ENCODE results near the gene VAPA. TPM values are rescaled to one million over a fixed set of nuclear protein-coding genes. Genes with fewer than 3 reads are reported as not detected.
A peak's percentile ranks its signal among the peaks of the same experiment; 100 is the strongest.

VAPA gene
- total and polyA plus RNA-seq, 2 of the 4 experiments (the other 2 are of a cell fraction), result 199 to 206 TPM

GRCh38 chr18:9871244-9871746 lies 42.5 kb upstream of the VAPA start:
- H2AFZ ChIP-seq (replicated peaks; ENCODE audit: low read length, poor library complexity), result no peak overlapping the region
- CTCF ChIA-PET, result no interaction called here
- no TSS peak for BruUV-seq (replicated peaks)

More at GRCh38 chr18:9871244-9871746, 42.5 kb upstream of the VAPA start:
- no peak for ATAC-seq (ENCODE audit: low read depth)
- intact Hi-C loops (cut with micrococcal nuclease) (loop anchor here (10.0 kb wide), 1 partner anchor 64 kb away; no protein-coding TSS in a partner anchor), dilution Hi-C loops (cut with HindIII; ENCODE audit: low sequenced_read_pairs, unreplicated experiment) (no loop called here), in situ Hi-C loops (cut with MboI; ENCODE audit: low sequenced_read_pairs) (no loop called here)
- Histone ChIP-seq H3K4me3 (ENCODE audit: insufficient read depth, low read depth, low read length) (no peak overlapping the region), H2BK20ac (ENCODE audit: low read depth, low read length) (no peak overlapping the region), H3K4ac (ENCODE audit: low read depth, low read length) (peak overlapping the region; percentile 31; the same call in 1 of the 2 replicates), H3K9ac (ENCODE audit: low read depth, low read length) (no peak overlapping the region), H4K91ac (ENCODE audit: insufficient read depth, low read depth, low read length) (peak overlapping the region; percentile 11), H4K8ac (ENCODE audit: low read depth in 2 of 2, low read length in 2 of 2) (peak overlapping the region in 1 of 2 experiments; percentile 50; a peak in 2 of 4 replicates), H2AK5ac (ENCODE audit: low read depth, low read length) (no peak overlapping the region; the same call in 1 of the 2 replicates), H3K18ac (ENCODE audit: low read depth, low read length) (no peak overlapping the region), H2AK9ac (replicated peaks; ENCODE audit: low read depth, low read length, poor library complexity) (no peak overlapping the region), H3K9me3 (ENCODE audit: control insufficient read depth, insufficient read depth, low read length) (peaks cover 5% of the 10 kb centered on the region; the same call in 1 of the 2 replicates), H4K20me1 (ENCODE audit: insufficient read depth, low read length) (no peaks in the 10 kb centered on the region), H3K27ac (ENCODE audit: insufficient read depth, low read length) (no peak overlapping the region), H3K27me3 (ENCODE audit: control insufficient read depth, insufficient read depth, low read length) (no peaks in the 10 kb centered on the region), H3K14ac (replicated peaks; ENCODE audit: low read depth, low read length) (no peak overlapping the region), H3K23ac (ENCODE audit: low read depth, low read length) (no peak overlapping the region), H3K79me1 (ENCODE audit: low read depth in 1 of 2, low read length in 2 of 2) (no peaks in the 10 kb centered on the region), H2BK15ac (ENCODE audit: low read depth, low read length) (peak overlapping the region; percentile 28; the same call in 1 of the 3 replicates), H3K4me1 (ENCODE audit: control insufficient read depth, insufficient read depth, low read length) (peaks cover 16% of the 10 kb centered on the region), H2BK5ac (ENCODE audit: low read depth, low read length, poor library complexity, severe bottlenecking) (no peak overlapping the region), H3K56ac (ENCODE audit: extremely low read depth, insufficient read depth, low read length) (no peak overlapping the region), H2BK120ac (ENCODE audit: low read depth, low read length) (no peak overlapping the region), H3K9me1 (ENCODE audit: insufficient read depth, low read length) (peaks cover 10% of the 10 kb centered on the region), H3K4me2 (ENCODE audit: low read depth, low read length) (no peak overlapping the region), H3K36me3 (ENCODE audit: control insufficient read depth, insufficient read depth, low read length) (no peaks in the 10 kb centered on the region), H4K5ac (ENCODE audit: low read depth, low read length) (no peak overlapping the region)
- WGBS, 2 experiments (ENCODE audit: extremely low coverage in 2 of 2, insufficient read length in 1 of 2), result no CpG with 5 or more reads among the region's 6 CpGs
- TF ChIP-seq RFX5 (IDR thresholded peaks at IDR 0.05; ENCODE audit: low read depth, low read length), result no peak
- TF ChIP-seq RCOR1 (IDR thresholded peaks at IDR 0.05; ENCODE audit: insufficient replicate concordance, low read length), result no peak
- no peak for TF ChIP-seq RAD21 (IDR thresholded peaks at IDR 0.05; ENCODE audit: low read length)
- no peak for TF ChIP-seq MXI1 (IDR thresholded peaks at IDR 0.05; ENCODE audit: borderline replicate concordance, low read depth, low read length)
- no peak for TF ChIP-seq SMC3 (IDR thresholded peaks at IDR 0.05; ENCODE audit: low read depth, low read length)
- TF ChIP-seq CEBPB (IDR thresholded peaks at IDR 0.05; ENCODE audit: low read depth, low read length), result no peak
- no peak for TF ChIP-seq POLR2A (IDR thresholded peaks at IDR 0.05; ENCODE audit: low read depth, low read length)
- no peak for TF ChIP-seq USF2 (IDR thresholded peaks at IDR 0.05; ENCODE audit: low read depth, low read length)
- no peak for TF ChIP-seq ELK1 (IDR thresholded peaks at IDR 0.05; ENCODE audit: borderline replicate concordance, low read depth, low read length)
- TF ChIP-seq FOS (IDR thresholded peaks at IDR 0.05; ENCODE audit: low read depth, low read length), result no peak
- no peak for TF ChIP-seq MAFK (IDR thresholded peaks at IDR 0.05; ENCODE audit: low read depth, low read length)
- DNase-seq, result no peak
- POLR2A ChIA-PET (ENCODE audit: unreplicated experiment), result no interaction called here

Data from IMR-90 (cell line).